ENCODE results near the gene ASCC1.

The ASCC1 gene

DNA sequence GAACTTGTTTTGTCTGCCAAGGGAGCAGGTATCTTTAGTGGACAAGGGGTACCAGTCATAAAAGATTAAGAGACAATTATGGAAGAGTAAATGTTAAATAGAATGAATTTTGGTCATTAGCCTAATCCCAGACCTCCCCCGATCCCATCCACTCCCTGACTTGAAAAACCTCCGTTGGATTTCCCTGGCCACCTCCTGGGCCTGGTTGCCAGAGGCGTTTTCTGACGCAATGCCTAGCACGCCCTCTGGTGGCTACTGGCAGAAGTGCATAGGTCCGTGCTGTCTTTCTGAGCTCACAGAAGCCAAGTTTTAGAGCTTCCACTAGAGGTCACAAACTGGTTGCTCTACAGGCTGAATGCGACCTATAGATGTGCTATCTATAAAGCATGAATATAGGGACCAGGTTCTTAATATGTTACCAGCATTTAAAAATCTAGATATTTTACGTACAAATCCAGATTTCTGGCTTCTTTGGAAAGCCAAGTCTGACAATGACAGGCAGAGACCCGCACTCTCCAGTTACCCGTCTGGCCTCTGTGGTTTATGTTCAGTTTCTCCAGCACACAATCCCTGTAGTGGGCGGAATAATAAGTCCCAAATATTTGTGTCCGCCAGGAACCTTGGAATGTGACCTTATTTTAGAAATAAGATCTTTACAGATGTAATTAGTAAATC lies 167.5 kb downstream of the ASCC1 start:
- DNase-seq (ENCODE audit: low spot score), result peak; percentile 87
- peak; percentile 100 for TF ChIP-seq CTCF (IDR thresholded peaks at IDR 0.05; ENCODE audit: extremely low read depth, missing control alignments)

All from GM20000 (cell line).